HG02981 (cell line): ENCODE measurements around the gene MRPS25.

Experiments used
- ATAC-seq: cut with Tn5 transposase; IDR thresholded peaks from one replicate; pipeline ENCODE4 v1.9.1; 2021; ENCODE audit warnings: mild to moderate bottlenecking, moderate library complexity; ENCODE audit not compliant: unreplicated experiment

The MRPS25 gene

DNA sequence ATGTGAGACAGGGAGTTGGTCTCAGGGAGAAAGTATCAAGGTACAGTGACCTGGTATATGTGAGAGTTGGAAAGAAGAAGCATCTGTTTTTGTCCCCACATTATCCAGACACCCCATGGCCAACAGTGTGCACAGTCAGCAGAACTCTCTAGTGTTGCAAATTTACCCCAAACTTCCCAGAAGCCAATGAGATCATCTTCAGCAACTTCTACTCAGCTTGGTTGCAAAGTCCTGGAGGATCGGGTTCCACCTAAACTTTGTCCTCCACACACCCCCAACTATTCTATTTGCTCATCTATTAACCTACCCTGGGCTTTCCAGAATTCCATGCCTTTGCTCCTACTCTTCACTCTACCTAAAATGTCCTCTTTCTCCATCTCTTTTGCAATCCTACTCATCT, 18.1 kb upstream of the MRPS25 start:
- ATAC-seq = no peak

DNA sequence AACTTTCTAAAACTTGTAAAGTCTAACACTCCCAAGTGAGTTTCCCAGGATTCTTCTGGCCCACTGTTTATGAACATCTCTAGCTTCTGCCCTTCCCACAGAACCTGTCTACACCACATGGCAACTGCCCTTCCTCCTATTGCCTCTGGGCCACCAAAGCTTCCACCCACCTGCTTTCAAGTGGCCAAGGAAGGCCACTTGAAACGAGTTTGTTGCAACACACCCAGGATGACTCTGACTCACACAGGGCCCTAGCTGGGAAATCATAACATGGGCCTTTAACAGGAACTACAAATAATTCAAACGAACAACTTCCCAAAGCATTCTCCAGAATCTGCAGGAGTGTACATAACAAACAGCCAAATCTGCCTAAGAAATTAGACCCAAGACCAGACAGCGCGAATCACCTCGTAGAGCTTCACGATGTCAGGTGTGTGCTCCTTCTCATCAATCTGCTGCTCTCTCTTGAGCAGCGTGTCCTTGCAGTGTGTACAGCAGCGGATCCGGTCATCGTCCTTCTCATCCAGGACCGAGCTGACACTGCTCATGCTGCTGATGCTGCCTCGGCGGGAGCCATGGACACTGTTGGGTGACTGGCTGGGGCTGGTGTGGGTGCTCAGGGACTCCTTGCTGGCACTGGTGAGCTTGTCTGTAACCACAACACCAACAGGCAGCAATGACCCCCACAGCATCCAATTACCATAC, 17.0 kb upstream of the MRPS25 start:
- ATAC-seq = no peak

DNA sequence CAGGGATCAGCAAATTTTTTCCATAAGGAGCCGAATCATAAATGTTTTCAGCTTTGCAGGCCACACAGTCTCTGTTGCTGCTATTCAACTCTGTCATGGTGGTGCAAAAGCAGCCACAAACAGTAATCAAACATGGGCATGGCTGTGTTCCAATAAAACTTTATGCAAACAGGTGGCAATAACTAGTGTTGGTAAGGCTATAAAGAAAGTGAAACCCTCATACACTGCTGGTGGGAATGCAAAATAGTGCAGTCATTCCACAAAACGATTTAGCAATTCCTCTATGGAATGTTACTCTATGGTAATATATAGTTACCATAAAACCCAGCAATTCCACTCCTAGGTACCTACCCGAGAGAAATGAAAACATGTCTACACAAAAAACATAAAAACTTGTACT, 14.0 kb upstream of the MRPS25 start:
- ATAC-seq = no peak

- ATAC-seq = no peak
Observed at GRCh38 chr3:15074500-15074899, 9.4 kb upstream of the MRPS25 start.

DNA sequence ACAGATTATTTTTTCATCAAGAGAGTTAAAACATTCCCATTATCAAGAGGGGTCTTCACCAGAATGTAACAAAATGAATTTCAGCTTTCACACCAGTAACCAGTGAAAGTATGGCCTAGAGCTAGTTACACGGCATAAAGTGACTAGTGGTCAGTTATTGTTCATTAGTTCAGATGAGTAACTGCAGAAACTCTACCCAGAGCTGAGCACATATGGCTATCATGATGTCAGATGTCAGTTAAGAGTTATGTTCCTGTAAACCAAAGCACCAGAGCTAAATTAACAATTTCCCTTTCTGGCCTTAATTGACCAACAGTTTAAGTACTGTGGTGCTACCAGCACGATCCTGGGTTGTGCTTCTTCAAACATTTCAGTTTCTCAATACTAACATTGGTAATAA, 6.6 kb upstream of the MRPS25 start:
- no peak for ATAC-seq

- ATAC-seq = no peak
Observed at GRCh38 chr3:15069441-15069840, 4.3 kb upstream of the MRPS25 start.

- ATAC-seq = no peak
Observed at GRCh38 chr3:15066467-15066866, 1.4 kb upstream of the MRPS25 start.

GRCh38 chr3:15065550-15066007, 464 bp upstream of the MRPS25 start:
- ATAC-seq = no peak

- peak; percentile 14 for ATAC-seq
Observed at GRCh38 chr3:15064299-15064834, 748 bp downstream of the MRPS25 start.

- ATAC-seq = no peak
Observed at GRCh38 chr3:15063656-15064286, 1.3 kb downstream of the MRPS25 start.

GRCh38 chr3:15063238-15063637, 1.9 kb downstream of the MRPS25 start:
- ATAC-seq = no peak

DNA sequence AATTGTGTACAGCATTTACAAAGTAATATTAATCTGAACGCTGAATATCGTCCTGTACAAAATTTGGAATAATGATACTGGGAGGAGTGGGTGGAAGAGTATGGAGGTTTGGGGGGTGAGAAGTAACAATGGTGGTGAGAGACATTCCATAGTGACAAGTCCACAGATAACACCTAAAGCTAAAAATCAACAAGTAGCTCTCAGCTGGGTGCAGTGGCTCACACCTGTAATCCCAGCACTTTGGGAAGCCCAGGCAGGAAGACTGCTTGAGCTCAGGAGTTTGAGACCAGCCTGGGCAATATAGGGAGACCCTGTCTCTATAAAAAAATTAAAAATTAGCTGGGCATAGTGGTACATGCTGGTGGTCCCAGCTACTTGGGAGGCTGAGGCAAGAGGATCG, 5.1 kb downstream of the MRPS25 start:
- ATAC-seq = no peak

GRCh38 chr3:15056676-15057404, 8.3 kb downstream of the MRPS25 start:
- no peak for ATAC-seq

DNA sequence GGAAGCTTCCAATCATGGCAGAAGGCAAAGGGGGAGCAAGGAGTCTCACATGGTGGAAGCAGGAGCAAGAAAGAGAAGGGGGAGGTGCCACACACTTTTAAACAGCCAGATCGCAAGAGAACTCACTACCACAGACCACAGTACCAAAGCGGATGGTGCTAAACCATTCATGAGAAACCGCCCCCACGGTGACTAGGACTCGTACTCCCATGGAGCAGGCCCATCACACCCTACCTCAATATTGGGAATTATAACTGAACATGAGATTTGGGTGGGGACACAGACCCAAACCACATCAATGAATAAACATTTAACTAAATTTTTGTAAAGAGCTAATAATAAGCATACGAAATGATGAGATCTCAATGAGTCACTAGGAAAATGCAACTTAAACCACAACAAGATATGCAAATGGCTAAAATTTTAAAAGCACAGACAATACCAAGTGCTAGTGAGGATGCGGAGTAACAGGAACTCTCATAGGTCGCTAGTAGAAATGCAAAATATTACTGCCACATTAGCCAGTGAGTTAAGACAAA, 10.0 kb downstream of the MRPS25 start:
- peak; percentile 54 for ATAC-seq

GRCh38 chr3:15053541-15053940, 11.6 kb downstream of the MRPS25 start:
- ATAC-seq = no peak

- ATAC-seq = no peak
Observed at GRCh38 chr3:15052335-15053242, 12.5 kb downstream of the MRPS25 start.

DNA sequence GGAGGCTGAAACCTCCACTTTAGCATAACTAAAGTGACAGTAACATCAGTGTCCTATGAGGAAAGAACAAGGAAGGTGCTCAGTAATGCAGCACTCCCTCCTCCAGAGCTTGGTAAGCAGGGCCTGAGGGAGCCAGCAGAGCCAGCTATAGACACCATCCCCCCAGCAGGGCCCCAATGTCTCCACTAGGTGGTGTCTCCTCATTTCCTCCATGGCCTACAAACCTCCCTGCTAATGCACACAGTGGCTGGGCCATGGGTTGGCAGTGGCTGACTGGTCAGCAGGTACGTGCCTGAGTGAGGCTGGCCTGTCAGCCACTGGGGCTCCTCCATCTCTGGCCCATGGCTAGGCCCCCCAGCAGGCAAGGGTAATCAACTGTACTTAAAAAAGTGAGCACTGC, 13.6 kb downstream of the MRPS25 start:
- peak; percentile 51 for ATAC-seq

- peak; percentile 72 for ATAC-seq
Observed at GRCh38 chr3:15050405-15051092, 14.6 kb downstream of the MRPS25 start.

DNA sequence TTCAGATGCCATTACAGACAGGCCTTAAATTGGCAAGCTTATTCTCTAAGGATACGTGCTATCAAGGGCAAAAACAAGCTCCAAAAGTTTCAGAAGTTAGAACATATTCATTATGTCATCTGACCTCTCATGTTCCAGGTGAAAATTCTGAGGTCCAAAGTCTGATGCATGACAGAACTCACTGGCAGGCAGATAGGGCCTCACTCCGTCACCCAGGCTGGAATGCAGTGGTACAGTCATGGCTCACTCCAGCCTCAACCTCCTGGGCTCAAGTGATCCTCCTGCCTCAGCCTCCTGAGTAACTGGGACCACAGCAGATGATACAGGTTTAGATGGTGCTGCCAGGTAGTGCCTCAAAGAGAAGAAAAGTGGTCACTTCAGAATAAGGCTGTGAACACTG, 15.5 kb downstream of the MRPS25 start:
- ATAC-seq = no peak

- no peak for ATAC-seq
Observed at GRCh38 chr3:15045667-15046066, 19.4 kb downstream of the MRPS25 start.
